Airway epithelial cell (primary cell): ENCODE results near the gene SUPT20HL1. TPM values are rescaled to one million over a fixed set of nuclear protein-coding genes. Genes with fewer than 3 reads are reported as not detected.

Experiments
- total RNA-seq: library from RNA; depleted of rRNA; stranded (reverse); fragments of >200 nt; gene quantifications from 2 replicates; pipeline ENCODE4 v1.2.3, GENCODE V29; 2015

SUPT20HL1 gene
- total RNA-seq, result not detected in 2 replicates

GRCh38 chrX:24360272-24360671, at the start of gene SUPT20HL1:
SUPT20HL1 (plus strand) TSS chrX:24360639; CDS start chrX:24362761, 2,122 bp downstream.

DNA sequence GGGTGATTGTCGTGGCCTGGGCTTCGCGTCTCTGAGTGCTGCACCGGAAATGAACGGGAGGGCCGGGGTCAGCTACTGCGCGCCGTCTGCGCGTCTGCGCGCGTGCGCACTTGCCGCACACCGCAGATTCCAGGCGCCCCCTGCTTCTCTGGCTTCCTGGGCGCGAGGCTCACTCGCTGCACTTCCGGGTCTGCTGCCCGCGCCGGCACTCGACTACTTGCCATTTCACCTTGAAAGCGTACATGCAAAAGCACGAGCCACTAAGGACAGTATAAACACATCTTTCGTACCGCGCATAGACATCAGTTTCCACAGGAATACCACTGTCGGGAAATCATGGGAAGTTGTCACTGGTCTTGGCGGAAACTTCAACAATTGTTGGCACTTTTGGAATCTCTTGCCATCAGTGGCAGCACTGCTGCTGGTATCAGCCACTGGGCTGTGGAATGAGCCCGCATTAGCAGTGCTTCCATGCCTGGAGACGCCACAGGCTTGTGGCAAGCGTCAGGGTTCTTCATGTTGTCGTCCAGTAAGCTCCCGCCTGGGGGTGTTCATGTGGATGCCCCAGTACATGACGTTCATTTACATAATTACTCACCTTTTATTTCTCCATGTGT, 46.3 kb upstream of the SUPT20HL1 start, which contains the start of gene SUPT20HL2:
Gene SUPT20HL2, minus strand, starts transcription at position 51 of the 617 bp plus-strand sequence. CDS start 754 bp downstream, outside the sequence.

Other genes with a start within 250 kb of the SUPT20HL1 start
- gene ZFX, start 210.9 kb upstream of the SUPT20HL1 start, total RNA-seq, result 23.1 and 49.7 TPM in 2 replicates
- gene SUPT20HL2, start 46.6 kb upstream of the SUPT20HL1 start, total RNA-seq, result not detected in 2 replicates
- 9.5 and 14.6 TPM in 2 replicates for gene PDK3, start 104.6 kb downstream of the SUPT20HL1 start, total RNA-seq